A673 (cell line): Measurements from ENCODE around the gene RPTOR.

Experiments used
- CTCF ChIP-seq: fragments of 300-800, 200-600 bp; sonication (generic); conservative IDR thresholded peaks from 2 replicates; pipeline ENCODE4 v1.5.1; 2017; ENCODE audit warnings: low read depth, mild to moderate bottlenecking, antibody characterized with exemption, low read length, moderate library complexity, mixed read lengths
- EZH2 ChIP-seq: fragments of 200-600 bp; sonication (generic); IDR thresholded peaks from 2 replicates; pipeline ENCODE4 v1.6.1; 2017; ENCODE audit warnings: borderline replicate concordance, low read depth, mild to moderate bottlenecking, mixed read lengths, antibody characterized with exemption, low read length; ENCODE audit not compliant: poor library complexity, severe bottlenecking

GRCh38 chr17:80497726-80498241, 46.9 kb upstream of the RPTOR start:
- TF ChIP-seq CTCF (no peak), EZH2 (no peak)
